Measurements from ENCODE around the gene CEP78.

The CEP78 gene

DNA sequence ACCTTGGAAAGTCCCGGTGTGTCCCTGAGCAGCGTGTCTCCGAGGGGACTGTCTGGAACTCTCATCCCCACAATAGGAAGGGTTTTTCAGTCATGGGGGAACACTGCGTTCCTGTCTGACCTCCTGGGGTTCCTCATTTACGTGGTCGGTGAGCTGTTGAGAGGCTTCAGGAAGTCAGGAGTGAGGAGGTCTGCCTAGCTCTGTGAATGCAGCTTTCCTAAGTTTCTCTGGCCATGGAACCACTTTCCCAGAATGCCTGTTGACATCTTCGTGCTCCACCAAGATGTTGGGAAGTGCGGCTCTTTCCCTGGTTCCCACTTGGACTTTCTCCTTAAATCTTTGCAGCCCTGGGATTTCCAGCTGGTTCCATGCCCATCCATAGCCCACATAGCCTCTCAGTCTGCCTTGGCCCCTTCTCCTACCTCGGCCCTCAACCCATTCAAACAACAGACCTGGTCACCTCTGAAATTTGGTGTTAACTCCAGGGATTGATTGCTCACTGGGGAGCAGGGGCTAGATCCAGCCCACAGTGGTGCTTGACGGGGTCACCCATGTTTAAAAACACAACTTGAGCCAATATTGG is 88.3 kb downstream of the CEP78 start:
- Histone ChIP-seq H3K4me1 (ENCODE audit: control insufficient read depth, insufficient read depth, low read length) (no peaks in the 10 kb centered on the region), H3K9me3 (ENCODE audit: control insufficient read depth, insufficient read depth, low read depth, low read length) (no peaks in the 10 kb centered on the region), H3K27ac (ENCODE audit: extremely low read depth, low read depth, low read length) (no peak overlapping the region), H3K36me3 (ENCODE audit: control insufficient read depth in 2 of 2, insufficient read depth in 1 of 2, low read length in 2 of 2) (peaks cover 13 to 68% of the 10 kb centered on the region in 2 experiments), H3K4me3 (ENCODE audit: low read depth, low read length) (no peak overlapping the region)
- TF ChIP-seq YY2 (tag by site-specific recombination; IDR thresholded peaks at IDR 0.05): no peak
- TF ChIP-seq, protein P1, sequence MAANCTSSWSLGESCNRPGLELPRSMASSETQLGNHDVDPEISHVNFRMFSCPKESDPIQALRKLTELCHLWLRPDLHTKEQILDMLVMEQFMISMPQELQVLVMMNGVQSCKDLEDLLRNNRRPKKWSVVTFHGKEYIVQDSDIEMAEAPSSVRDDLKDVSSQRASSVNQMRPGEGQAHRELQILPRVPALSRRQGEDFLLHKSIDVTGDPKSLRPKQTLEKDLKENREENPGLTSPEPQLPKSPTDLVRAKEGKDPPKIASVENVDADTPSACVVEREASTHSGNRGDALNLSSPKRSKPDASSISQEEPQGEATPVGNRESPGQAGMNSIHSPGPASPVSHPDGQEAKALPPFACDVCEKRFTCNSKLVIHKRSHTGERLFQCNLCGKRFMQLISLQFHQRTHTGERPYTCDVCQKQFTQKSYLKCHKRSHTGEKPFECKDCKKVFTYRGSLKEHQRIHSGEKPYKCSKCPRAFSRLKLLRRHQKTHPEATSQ (tag by site-specific recombination; IDR thresholded peaks at IDR 0.05): no peak
- ChIA-PET POLR2A (no interaction called here), CTCF (interaction anchor here (0.5 kb wide), 1 partner anchor 1122 kb away, joined by 4 read pairs; no protein-coding TSS in a partner anchor)

DNA sequence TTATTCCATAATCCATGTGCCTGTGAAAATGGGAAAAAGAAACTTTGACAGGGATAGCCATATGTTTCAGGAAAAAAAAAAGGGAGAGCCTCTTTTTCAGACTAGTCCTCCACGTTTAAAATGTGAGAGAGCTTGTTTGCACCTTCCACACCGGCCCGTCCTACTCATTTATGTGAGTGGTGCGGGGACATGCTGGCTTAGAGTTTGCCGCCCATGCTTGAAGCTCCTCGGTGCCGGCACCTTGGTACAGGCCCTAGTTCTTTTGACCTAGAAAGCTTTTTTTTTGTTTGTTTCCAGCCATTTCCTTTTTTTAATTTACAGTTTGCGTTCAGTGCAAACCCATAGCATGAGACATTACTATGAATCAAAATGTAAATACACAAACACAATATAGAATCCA is 88.8 kb downstream of the CEP78 start:
- POLR2A ChIA-PET: no interaction called here
- Histone ChIP-seq H3K9me3 (ENCODE audit: control insufficient read depth, insufficient read depth, low read depth, low read length) (no peaks in the 10 kb centered on the region), H3K4me3 (ENCODE audit: low read depth, low read length) (no peak overlapping the region), H3K4me1 (ENCODE audit: control insufficient read depth, insufficient read depth, low read length) (no peaks in the 10 kb centered on the region), H3K27ac (ENCODE audit: extremely low read depth, low read depth, low read length) (no peak overlapping the region), H3K36me3 (ENCODE audit: control insufficient read depth in 2 of 2, insufficient read depth in 1 of 2, low read length in 2 of 2) (peaks cover 12 to 65% of the 10 kb centered on the region in 2 experiments)
- CTCF ChIA-PET: interaction anchor here (0.6 to 0.9 kb wide), 2 partner anchors 45 to 278 kb away, joined by 3 to 4 read pairs; no protein-coding TSS in a partner anchor
- TF ChIP-seq ZNF416 (tag by site-specific recombination; IDR thresholded peaks at IDR 0.05) (no peak), ZNF311 (tag by site-specific recombination; IDR thresholded peaks at IDR 0.05; ENCODE audit: borderline replicate concordance) (no peak), ZNF837 (tag by site-specific recombination; IDR thresholded peaks at IDR 0.05) (no peak), GLIS1 (tag by site-specific recombination; IDR thresholded peaks at IDR 0.05) (no peak), ZNF404 (tag by site-specific recombination; IDR thresholded peaks at IDR 0.05) (no peak), ZNF132 (tag by site-specific recombination; IDR thresholded peaks at IDR 0.05; ENCODE audit: borderline replicate concordance) (no peak), ZSCAN23 (tag by site-specific recombination; IDR thresholded peaks at IDR 0.05) (no peak), ZNF555 (tag by site-specific recombination; conservative IDR thresholded peaks at IDR 0.05) (no peak)

DNA sequence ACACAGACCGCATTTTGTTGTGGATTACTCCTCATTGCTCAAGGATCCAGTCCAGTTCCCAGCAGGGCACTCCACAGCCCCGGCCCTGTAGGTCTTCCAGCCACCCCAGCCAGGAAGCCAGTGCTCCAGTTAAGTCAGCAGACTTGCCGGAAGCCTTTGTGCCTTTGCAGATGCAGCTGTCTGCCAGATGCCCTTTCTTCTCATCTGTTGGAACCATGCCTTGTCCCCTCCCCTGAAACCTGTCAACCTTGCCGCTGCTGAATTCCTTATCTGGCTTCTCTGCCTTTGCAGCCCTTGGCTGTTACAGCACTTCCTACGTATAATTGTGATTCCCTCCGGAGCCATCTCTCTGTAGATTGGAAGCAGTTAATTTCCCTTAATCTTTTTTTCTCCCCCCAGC is 89.5 kb downstream of the CEP78 start:
- Histone ChIP-seq H3K27ac (ENCODE audit: extremely low read depth, low read depth, low read length) (no peak overlapping the region), H3K4me3 (ENCODE audit: low read depth, low read length) (no peak overlapping the region), H3K9me3 (ENCODE audit: control insufficient read depth, insufficient read depth, low read depth, low read length) (no peaks in the 10 kb centered on the region), H3K36me3 (ENCODE audit: control insufficient read depth in 2 of 2, insufficient read depth in 1 of 2, low read length in 2 of 2) (peaks cover 5 to 62% of the 10 kb centered on the region in 2 experiments), H3K4me1 (ENCODE audit: control insufficient read depth, insufficient read depth, low read length) (no peaks in the 10 kb centered on the region)
- CTCF ChIA-PET: interaction anchor here (0.6 to 0.9 kb wide), 2 partner anchors 44 to 277 kb away, joined by 3 to 4 read pairs; no protein-coding TSS in a partner anchor
- POLR2A ChIA-PET: no interaction called here
- TF ChIP-seq ZNF10 (tag by site-specific recombination; IDR thresholded peaks at IDR 0.05): no peak
- no peak for TF ChIP-seq ZNF23 (tag by site-specific recombination; IDR thresholded peaks at IDR 0.05; ENCODE audit: borderline replicate concordance)
- TF ChIP-seq HOXD13 (CRISPR knock-in tag; IDR thresholded peaks at IDR 0.05; ENCODE audit: borderline replicate concordance): no peak
- TF ChIP-seq ZNF473 (tag by site-specific recombination; IDR thresholded peaks at IDR 0.05): no peak
- TF ChIP-seq ZNF391 (tag by site-specific recombination; IDR thresholded peaks at IDR 0.05; ENCODE audit: borderline replicate concordance, low read depth): no peak
- no peak for TF ChIP-seq ZNF529 (tag by site-specific recombination; IDR thresholded peaks at IDR 0.05; ENCODE audit: insufficient replicate concordance)
- TF ChIP-seq, protein P2, sequence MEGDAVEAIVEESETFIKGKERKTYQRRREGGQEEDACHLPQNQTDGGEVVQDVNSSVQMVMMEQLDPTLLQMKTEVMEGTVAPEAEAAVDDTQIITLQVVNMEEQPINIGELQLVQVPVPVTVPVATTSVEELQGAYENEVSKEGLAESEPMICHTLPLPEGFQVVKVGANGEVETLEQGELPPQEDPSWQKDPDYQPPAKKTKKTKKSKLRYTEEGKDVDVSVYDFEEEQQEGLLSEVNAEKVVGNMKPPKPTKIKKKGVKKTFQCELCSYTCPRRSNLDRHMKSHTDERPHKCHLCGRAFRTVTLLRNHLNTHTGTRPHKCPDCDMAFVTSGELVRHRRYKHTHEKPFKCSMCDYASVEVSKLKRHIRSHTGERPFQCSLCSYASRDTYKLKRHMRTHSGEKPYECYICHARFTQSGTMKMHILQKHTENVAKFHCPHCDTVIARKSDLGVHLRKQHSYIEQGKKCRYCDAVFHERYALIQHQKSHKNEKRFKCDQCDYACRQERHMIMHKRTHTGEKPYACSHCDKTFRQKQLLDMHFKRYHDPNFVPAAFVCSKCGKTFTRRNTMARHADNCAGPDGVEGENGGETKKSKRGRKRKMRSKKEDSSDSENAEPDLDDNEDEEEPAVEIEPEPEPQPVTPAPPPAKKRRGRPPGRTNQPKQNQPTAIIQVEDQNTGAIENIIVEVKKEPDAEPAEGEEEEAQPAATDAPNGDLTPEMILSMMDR (tag by site-specific recombination; IDR thresholded peaks at IDR 0.05): no peak
- no peak for TF ChIP-seq ZNF514 (tag by site-specific recombination; IDR thresholded peaks at IDR 0.05)
- TF ChIP-seq ZNF629 (tag by site-specific recombination; IDR thresholded peaks at IDR 0.05): no peak
- TF ChIP-seq, protein P3, sequence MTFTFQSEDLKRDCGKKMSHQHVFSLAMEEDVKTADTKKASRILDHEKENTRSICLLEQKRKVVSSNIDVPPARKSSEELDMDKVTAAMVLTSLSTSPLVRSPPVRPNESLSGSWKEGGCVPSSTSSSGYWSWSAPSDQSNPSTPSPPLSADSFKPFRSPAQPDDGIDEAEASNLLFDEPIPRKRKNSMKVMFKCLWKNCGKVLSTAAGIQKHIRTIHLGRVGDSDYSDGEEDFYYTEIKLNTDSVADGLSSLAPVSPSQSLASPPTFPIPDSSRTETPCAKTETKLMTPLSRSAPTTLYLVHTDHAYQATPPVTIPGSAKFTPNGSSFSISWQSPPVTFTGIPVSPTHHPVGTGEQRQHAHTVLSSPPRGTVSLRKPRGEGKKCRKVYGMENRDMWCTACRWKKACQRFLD (tag by site-specific recombination; IDR thresholded peaks at IDR 0.05): no peak
- TF ChIP-seq, protein P4, sequence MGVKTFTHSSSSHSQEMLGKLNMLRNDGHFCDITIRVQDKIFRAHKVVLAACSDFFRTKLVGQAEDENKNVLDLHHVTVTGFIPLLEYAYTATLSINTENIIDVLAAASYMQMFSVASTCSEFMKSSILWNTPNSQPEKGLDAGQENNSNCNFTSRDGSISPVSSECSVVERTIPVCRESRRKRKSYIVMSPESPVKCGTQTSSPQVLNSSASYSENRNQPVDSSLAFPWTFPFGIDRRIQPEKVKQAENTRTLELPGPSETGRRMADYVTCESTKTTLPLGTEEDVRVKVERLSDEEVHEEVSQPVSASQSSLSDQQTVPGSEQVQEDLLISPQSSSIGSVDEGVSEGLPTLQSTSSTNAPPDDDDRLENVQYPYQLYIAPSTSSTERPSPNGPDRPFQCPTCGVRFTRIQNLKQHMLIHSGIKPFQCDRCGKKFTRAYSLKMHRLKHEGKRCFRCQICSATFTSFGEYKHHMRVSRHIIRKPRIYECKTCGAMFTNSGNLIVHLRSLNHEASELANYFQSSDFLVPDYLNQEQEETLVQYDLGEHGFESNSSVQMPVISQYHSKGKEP (tag by site-specific recombination; IDR thresholded peaks at IDR 0.05): no peak
- no peak for TF ChIP-seq ZNF785 (tag by site-specific recombination; IDR thresholded peaks at IDR 0.05)
- no peak for TF ChIP-seq ZNF175 (tag by site-specific recombination; IDR thresholded peaks at IDR 0.05)
- TF ChIP-seq SP2 (tag by site-specific recombination; IDR thresholded peaks at IDR 0.05): no peak
- TF ChIP-seq ZNF843 (tag by site-specific recombination; IDR thresholded peaks at IDR 0.05): no peak

Data from HEK293 (cell line).